ENCODE measurements around the gene SETBP1.

DNA sequence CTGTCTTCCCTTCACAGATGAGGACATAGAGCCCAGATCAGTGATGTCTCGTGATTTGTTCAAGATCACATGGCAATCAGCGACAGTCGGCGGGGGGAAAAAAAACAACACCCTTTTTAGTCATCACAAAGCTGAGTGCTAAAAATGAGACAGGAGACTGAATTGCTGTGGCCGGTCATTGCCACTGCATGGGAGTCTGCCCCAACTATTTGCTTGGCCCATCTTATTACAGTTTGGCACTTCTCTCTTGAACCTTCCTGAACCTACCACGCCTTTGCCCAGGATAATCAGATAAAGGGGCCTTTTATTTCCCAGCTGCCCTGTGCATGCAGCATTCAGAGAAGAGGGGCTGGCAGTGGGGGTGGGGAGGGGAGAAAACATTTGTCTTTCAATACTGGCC is 42.7 kb downstream of the SETBP1 start:
- TF ChIP-seq SIN3A (IDR thresholded peaks at IDR 0.05; ENCODE audit: borderline replicate concordance, insufficient read depth, low read depth, low read length) (no peak), POLR2AphosphoS5 (IDR thresholded peaks at IDR 0.05; ENCODE audit: low read depth, low read length) (no peak)
- TF ChIP-seq, protein P1, sequence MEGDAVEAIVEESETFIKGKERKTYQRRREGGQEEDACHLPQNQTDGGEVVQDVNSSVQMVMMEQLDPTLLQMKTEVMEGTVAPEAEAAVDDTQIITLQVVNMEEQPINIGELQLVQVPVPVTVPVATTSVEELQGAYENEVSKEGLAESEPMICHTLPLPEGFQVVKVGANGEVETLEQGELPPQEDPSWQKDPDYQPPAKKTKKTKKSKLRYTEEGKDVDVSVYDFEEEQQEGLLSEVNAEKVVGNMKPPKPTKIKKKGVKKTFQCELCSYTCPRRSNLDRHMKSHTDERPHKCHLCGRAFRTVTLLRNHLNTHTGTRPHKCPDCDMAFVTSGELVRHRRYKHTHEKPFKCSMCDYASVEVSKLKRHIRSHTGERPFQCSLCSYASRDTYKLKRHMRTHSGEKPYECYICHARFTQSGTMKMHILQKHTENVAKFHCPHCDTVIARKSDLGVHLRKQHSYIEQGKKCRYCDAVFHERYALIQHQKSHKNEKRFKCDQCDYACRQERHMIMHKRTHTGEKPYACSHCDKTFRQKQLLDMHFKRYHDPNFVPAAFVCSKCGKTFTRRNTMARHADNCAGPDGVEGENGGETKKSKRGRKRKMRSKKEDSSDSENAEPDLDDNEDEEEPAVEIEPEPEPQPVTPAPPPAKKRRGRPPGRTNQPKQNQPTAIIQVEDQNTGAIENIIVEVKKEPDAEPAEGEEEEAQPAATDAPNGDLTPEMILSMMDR (IDR thresholded peaks at IDR 0.05), result no peak
